ENCODE results near the gene SLC12A7.

GRCh38 chr5:1075555-1075881, 36.3 kb downstream of the SLC12A7 start:
- TF ChIP-seq, protein P1, sequence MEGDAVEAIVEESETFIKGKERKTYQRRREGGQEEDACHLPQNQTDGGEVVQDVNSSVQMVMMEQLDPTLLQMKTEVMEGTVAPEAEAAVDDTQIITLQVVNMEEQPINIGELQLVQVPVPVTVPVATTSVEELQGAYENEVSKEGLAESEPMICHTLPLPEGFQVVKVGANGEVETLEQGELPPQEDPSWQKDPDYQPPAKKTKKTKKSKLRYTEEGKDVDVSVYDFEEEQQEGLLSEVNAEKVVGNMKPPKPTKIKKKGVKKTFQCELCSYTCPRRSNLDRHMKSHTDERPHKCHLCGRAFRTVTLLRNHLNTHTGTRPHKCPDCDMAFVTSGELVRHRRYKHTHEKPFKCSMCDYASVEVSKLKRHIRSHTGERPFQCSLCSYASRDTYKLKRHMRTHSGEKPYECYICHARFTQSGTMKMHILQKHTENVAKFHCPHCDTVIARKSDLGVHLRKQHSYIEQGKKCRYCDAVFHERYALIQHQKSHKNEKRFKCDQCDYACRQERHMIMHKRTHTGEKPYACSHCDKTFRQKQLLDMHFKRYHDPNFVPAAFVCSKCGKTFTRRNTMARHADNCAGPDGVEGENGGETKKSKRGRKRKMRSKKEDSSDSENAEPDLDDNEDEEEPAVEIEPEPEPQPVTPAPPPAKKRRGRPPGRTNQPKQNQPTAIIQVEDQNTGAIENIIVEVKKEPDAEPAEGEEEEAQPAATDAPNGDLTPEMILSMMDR (IDR thresholded peaks at IDR 0.05), result no peak
- TF ChIP-seq, protein P2, sequence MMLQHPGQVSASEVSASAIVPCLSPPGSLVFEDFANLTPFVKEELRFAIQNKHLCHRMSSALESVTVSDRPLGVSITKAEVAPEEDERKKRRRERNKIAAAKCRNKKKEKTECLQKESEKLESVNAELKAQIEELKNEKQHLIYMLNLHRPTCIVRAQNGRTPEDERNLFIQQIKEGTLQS (CRISPR knock-in tag; conservative IDR thresholded peaks at IDR 0.05), result no peak
- TF ChIP-seq USF2 (CRISPR knock-in tag; IDR thresholded peaks at IDR 0.05) (no peak), ATF6 (CRISPR knock-in tag; IDR thresholded peaks at IDR 0.05) (no peak), ZNF219 (CRISPR knock-in tag; IDR thresholded peaks at IDR 0.05; ENCODE audit: borderline replicate concordance) (no peak), ZNF138 (CRISPR knock-in tag; conservative IDR thresholded peaks at IDR 0.05) (no peak)
- TF ChIP-seq, protein P3, sequence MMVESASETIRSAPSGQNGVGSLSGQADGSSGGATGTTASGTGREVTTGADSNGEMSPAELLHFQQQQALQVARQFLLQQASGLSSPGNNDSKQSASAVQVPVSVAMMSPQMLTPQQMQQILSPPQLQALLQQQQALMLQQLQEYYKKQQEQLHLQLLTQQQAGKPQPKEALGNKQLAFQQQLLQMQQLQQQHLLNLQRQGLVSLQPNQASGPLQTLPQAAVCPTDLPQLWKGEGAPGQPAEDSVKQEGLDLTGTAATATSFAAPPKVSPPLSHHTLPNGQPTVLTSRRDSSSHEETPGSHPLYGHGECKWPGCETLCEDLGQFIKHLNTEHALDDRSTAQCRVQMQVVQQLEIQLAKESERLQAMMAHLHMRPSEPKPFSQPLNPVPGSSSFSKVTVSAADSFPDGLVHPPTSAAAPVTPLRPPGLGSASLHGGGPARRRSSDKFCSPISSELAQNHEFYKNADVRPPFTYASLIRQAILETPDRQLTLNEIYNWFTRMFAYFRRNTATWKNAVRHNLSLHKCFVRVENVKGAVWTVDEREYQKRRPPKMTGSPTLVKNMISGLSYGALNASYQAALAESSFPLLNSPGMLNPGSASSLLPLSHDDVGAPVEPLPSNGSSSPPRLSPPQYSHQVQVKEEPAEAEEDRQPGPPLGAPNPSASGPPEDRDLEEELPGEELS (CRISPR knock-in tag; IDR thresholded peaks at IDR 0.05), result no peak
